ENCODE measurements around the gene GBP2. TPM values are rescaled to one million over a fixed set of nuclear protein-coding genes. Genes with fewer than 3 reads are reported as not detected.
"Not testable (repeated sequence)": the region's sequence is repeated elsewhere in the genome, so short reads cannot be mapped to it uniquely, and the experiment has no call there.

GBP2 gene
- total RNA-seq, 1 experiment from 2014 or later: 48.5 TPM

DNA sequence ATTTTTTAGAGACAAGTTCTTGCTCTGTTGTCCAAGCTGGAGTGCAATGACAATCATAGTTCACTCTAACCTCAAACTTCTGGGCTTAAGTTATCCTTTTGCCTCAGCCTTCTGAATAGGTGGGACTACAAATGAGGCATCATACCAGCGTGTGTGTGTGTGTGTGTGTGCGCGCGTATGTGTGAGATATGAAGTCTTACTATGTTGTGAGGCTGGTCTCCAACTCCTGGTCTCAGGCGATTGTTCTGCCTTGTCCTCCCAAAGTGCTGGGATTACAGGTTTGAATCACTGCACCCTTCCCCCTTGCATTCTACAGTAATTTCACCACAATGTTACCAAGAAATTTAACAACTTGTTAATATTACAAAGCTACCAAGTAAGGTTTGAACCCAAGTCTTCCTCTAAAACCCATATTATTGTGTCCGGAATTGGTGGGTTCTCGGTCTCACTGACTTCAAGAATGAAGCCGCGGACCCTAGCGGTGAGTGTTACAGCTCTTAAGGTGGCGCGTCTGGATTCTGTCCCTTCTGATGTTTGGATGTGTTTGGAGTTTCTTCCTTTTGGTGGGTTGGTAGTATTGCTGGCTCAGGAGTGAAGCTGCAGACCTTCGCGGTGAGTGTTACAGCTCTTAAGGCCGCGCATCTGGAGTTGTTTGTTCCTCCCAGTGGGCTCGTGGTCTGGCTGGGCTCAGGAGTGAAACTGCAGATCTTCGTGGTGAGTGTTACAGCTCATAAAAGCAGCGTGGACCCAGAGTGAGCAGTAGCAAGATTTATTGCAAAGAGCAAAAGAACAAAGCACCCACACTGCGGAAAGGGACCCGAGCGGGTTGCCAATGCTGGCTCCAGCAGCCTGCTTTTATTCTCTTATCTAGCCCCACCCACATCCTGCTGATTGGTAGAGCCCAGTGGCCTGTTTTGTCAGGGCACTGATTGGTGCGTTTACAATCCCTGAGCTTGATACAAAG, 970 bp upstream of the GBP2 start:
- DNase-seq (ENCODE audit: low spot score): peak; percentile 16

DNA sequence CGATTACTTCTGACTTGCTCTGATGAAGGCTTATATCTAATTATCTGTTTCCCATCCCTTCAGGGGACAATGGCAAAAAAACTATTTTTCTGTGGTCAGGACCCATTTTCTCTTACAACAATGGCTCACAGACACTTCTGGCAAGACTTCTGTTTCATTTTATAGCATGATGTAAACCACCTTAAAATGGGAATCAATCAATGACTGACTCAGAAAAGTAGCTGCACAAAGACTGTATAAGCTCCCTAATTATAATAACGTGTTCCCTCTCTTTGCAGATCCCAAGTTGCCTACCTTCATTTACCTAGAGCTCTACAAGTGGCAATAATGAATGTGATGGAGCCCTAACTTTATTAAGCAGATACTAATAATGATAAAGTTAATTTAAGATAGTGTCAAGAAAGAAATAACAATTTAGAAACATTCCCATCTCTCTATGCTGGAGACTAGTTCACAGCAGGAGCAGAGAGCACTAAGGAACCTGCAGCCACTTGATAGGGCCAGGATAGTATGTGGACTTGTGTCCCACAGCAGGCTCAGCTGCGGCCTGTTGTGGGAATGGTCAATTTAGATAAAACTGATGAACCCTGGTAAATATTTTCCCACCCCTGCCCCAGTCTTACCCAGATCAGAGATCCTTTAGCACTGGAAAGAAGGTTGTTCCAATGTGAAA, 538 bp downstream of the GBP2 start:
- no peak for DNase-seq (ENCODE audit: low spot score)

DNA sequence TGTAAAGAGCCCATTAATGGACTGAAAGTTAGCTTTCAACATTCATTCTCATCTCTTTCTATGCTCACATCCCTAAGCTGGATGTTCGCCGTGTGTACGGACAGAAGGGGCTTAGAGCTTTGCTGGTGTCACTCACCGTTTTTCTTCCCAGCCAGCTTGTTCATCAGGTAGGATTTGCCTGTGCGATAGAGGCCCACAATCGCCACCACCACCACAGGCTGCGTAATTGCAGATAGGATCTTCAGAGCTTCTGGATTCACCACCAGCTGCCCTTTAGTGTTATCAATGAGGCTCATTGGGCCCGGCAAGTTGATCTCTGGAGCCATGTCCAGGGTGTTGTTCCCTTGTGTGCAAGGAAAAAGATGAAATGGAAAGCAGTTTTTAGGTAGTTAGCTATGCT, 4.3 kb downstream of the GBP2 start:
- no peak for DNase-seq (ENCODE audit: low spot score)

DNA sequence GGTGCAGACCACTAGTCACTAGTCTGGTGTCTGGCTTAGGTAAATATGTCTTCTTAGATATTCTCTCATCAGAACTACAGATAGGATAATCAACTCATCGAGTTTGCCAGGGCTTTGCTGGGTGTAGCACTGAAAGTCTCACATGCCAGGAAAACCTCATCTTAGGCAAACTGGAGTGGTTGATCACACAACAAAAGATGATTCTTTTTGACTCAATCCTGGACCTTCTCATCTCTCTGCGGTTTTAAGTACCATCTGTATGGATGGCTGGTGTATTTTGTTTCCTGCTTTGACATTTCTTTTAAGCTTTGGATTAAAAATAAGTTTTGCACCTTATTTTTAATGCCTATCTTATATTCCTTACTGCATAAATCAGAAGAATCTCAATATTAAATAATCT, 11.3 kb downstream of the GBP2 start:
- no peak for DNase-seq (ENCODE audit: low spot score)

DNA sequence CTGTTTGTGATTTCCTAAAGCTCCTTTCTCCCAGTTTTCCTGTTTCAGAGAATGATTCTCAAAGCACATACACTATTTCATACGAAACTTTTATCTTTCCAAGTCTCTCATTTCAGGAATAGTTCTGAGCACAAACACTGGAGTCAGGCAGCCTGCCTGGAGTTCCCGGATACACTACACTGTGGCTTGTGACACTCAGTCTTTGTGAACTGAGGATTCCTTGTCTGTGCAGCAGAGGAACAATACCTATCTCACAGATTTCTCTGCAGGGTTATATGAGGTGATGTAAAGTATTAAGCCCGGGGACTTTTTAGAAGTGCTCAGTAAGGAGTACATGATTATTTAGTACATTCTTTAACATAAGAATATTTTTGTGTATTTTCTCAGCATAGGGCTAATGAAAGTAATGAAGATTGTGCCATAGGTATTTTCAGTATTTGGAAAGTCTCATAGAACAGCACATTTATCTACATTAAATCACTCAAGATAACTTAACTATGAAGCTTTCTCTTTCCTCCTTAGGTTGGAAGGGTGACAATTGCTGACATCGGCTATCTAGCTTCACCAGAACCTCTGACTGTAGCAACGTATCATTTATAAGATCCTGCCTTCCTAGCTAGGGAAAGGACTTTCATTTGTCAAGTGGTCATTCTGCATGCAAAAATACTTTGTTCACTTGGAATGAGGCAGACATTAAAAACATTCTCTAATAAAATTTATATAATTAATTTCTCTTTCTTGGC, 12.9 kb downstream of the GBP2 start:
- DNase-seq (ENCODE audit: low spot score): no peak

DNA sequence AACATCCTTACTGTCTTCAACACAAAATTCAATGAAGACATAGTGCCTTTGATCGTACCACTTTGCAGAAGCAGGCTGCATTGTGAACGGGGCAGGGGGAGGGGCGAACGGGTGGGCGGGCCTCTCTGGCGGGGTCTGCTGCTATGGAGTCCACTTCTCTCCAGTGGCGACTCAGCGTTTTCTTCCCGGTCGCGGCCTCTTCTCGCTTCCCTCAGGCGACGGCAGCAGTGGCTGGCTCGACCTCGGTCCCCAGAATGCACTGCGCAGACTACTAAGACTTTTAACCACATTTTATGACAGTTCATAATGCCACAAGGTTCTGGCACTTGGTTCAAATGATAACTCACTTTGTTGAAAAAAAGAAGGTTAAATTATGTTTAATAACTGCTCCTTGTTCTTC, 21.2 kb downstream of the GBP2 start:
- DNase-seq (ENCODE audit: low spot score): no peak

DNA sequence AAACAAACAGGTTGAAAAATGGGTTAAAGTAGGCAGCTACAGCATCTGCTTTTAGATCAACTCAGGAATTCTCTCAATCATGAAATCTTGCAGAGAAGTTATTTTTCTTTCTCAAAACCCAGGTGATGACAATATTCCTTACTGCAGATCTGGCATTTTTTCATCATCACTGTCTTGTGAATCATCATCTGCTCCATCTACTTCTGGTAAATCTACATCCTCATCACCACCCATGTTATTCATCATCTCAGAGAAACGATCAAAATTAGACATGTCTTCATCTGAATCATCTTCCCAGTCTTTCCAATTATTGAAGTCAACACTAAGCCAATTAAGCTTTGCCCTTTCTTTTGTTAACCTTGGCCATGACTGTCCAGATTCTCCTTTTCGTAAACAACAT, 21.8 kb downstream of the GBP2 start:
- no peak for DNase-seq (ENCODE audit: low spot score)

DNA sequence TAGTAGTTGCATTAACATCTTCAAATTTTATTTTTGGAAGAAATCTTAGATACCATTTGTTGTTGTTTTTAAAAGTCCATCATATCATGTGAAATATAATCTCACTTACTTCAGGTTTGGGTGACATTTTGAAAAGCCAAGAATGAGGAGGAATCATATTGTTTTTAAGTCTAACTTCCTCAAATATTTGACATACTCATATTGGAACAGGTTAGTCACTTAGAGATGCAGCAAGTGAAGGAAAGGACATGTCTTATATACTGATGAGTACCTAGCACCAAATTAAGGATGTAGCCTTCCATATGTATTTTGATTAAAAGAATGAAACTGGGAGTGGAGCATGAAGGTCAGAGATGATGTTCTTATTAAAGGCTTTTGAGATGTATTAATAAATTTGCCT, 23.9 kb downstream of the GBP2 start:
- DNase-seq (ENCODE audit: low spot score): no peak

DNA sequence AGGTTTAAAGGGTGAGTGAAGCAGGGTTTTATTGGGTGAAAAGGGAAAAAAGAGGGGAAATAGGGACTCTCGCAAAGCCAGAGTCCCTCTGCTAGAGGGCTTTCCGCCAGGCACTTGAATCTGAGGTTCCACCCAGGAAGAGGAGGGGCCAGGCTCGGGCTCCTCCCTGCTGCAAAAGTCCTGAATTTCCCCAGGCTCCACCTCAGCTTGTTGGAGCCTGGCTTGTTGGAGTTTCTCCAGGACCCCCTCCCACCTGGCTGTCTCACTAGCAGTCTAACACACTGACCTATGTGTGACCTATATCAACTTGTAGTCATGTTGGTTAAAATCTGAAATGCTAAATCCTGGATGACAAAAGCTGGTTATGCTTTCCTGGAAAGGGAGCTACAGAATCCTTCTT, 25.5 kb downstream of the GBP2 start:
- no peak for DNase-seq (ENCODE audit: low spot score)

DNA sequence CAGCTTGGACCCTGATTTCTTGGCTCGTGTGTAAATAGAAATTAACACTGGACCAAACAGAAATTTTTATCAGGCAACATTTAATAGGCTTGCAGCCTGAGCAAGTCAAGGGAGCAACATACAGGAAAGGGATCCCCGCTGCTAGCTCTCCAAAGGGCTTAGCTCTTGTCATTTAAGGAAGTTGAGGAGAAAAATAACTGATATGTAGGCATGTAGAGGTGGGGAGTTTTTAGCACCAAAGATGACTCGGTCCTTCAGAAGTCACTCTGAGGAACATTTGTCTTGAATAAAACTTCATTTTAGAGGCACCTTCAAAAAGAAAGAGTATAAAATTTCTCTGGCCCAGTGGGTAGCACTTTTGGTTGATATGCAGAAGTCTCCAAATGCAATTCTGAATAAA, 27.1 kb downstream of the GBP2 start:
- DNase-seq (ENCODE audit: low spot score): no peak

DNA sequence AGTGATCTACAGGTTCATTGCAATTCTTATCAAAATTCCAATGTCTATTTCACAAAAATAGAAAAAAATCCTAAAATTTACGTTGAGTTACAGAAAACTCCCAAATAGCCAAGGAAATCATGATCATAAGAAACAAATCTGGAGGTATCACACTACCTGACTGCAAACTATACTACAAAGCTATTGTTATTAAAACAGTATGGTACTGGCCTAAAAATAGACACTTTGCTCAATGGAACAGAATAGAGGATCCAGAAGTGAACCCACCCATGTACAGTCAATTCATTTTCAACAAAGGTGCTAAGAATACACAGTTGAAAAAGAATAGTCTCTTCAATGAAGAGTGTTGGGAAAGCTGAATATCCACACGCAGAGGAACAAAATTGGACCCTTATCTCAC, 30.2 kb downstream of the GBP2 start:
- no peak for DNase-seq (ENCODE audit: low spot score)

DNA sequence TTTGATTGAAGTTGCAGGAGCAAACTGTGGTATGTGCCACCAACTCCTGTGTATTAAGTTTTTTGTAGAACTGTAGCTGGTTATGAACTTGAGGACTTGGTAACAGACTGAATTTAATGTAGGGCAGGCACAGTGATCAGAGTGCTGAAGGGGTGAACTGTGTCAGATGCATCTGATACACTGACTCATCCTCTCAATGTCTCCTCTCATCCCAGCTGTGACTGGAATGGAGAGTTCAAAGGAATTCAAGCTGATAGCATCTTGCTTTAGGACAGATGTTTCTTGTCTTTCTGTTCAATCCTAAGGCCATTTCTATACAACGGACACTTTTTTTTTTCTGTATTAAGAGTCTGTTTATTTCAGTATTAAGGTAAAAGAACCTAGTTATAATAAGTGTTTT, 36.0 kb downstream of the GBP2 start:
- no peak for DNase-seq (ENCODE audit: low spot score)

DNA sequence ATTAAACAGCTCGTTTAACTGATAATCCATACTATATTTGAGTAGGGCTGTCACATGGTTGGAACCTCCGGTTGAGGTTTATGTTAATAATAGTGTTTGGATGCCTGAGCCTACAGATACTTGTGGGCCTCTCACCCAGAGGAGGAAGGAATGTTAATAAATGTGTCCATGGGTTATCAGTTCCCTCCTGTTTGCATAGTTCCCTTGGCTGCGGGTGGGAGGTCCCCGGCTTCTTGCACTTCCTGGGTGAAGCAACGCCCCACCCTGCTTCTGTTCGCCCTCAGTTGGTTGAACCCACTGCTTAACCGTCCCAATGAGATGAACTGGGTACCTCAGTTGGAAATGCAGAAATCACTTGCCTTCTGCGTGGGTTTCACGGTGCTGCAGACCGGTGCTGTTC, 37.3 kb downstream of the GBP2 start:
- no peak for DNase-seq (ENCODE audit: low spot score)

DNA sequence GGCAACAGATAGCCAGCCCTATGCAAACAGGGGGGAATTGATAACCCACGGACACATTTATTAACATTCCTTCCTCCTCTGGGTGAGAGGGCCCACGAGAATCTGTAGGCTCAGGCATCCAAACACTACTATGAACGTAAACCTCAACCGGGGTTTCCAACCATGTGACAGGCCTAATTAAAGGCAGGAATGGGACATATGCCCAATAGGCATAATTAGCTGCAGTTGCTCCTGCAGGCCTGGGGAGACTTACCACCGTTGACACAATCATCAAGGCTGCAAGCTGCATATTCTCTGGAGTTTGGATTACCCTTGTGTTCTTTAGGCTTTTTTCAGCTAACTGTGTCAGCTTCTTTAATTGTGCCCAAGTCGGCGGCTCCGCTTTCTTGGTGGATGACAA, 38.7 kb downstream of the GBP2 start:
- DNase-seq (ENCODE audit: low spot score): no peak

DNA sequence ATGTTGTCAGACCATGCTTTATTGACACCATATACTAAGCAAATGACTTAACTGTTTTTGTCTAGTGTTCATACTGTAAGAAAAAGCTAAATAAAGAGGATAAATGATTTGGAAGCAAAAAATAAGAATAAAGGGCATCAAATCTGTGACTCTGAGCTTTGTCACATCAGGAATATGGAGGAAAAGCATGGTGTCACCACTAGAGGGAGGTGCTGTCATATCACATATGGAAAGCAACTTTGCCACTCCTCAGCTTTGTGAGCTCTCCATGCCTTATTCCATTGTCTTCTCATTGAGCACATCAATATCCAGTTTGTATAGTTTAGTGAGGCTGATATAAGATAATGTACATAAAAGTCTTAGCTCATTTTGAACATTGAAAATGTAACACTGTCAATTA, 40.1 kb downstream of the GBP2 start:
- peak; percentile 44 for DNase-seq (ENCODE audit: low spot score)

DNA sequence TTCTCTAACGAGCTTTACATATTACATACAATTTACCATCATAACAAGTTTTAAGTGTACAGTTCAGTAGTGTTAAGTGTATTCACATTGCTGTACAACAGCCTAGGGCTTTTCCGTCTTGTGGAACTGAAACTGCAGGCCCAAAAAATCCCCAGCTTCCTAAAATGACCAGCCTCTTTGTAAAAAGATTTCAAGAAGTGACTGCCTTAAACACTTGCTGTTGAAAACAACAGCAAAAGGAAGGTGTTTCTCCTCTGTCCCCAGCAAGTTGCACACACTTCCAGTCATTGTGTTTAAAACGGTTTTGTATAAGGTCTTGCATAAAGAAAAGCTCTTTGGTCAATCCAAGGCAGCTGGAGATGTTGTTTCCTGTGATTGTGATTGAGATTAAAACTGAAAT, 44.9 kb downstream of the GBP2 start:
- DNase-seq (ENCODE audit: low spot score): no peak

DNA sequence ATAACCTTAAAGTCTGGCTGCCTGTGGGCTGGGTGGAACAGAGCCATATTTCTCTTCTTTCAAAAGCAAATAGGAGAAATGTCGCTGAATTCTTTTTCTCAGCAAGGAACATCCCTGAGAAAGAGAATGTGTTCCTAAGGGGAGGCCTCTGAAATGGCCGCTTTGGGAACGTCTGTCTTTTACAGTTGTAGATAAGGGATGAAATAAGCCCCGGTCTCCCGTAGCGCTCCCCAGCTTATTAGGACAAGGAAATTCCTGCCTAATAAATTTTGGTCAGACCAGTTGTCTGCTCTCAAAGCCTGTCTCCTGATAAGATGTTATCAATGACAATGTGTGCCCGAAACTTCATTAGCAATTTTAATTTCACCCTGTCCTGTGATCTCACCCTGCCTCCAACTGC, 45.8 kb downstream of the GBP2 start:
- not testable (repeated sequence) for DNase-seq (ENCODE audit: low spot score)

DNA sequence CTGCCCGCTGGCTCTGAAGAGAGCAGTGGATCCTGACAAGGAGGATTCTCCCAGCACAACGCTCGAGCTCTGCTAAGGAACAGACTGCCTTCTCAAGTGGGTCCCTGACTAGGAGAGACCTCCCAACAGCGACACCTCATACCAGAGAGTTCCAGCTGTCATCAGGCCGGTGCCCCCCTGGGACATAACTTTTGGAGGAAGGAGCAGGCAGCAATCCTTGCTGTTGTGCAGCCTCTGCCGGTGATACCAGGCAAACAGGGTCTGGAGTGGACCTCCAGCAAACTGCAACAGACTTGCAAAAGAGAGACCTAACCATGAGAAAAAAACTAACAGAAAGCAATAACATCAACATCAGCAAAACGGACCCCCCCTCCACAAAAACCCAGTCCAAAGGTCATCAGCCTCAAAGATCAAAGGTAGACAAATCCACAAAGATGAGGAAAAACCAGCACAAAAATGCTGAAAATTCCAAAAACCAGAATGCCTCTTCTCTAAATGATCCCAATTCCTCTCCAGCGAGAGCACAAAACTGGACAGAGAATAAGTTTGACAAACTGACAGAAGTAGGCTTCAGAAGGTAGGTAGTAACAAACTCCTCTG, 53.3 kb downstream of the GBP2 start:
- not testable (repeated sequence) for DNase-seq (ENCODE audit: low spot score)

DNA sequence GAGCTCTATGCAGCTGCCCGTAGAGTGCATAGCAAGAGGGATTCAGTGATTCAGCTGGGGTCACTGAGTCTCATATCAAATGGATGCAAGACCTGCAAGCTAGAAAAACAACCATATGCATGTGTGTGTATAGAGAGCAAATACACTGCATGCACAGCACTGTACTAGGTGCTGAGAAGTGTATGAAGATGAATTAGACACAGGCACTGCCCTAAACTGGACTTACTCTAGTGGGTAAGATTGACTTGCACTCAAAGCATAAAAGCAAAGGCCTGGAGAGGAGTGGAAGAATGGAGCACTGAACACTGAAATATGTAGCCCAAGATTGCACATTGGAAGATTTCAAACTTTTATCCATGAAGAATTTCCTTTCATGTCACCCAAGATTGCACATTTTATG, 55.4 kb downstream of the GBP2 start:
- no peak for DNase-seq (ENCODE audit: low spot score)

DNA sequence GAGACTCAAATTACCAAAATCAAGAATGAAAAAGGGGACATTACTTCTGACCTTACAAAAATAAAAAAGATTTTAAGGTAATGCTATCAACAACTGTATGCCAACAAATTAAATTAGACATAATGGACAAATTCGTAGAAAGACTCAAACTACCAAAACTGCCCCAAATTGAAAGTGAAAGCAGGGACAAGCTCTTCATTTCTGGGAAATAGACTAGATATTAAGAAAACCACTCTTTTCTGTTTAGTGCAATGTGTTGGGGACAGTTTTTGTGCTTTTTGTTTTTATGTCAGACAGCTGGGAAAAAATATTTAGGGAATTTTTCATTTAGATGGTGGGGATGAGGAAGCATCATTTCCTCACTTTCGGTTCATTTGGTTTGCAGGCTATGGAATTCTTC, 56.0 kb downstream of the GBP2 start:
- DNase-seq (ENCODE audit: low spot score): no peak

DNA sequence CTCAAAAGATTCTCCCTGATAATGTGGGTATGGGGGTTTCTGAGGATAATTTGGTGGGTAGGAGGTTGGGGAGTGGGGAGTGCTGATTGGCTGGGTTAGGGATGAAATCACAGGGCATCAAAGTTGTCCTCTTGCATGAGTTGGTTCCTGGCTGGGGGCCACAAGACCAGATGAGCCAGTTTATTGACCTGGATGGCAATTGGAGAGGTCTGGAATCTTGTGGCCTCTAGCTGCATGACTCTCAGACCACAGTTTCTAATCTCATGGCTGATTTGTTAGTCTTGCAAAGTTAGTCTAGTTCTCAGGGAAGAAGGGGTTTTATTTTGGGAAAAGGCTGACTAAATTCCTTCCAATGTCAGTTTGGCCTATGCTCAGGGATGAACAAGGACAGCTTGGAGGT, 57.6 kb downstream of the GBP2 start:
- peak; percentile 28 for DNase-seq (ENCODE audit: low spot score)
